Stimulated activated CD4-positive, alpha-beta T cell treated with anti-CD3 and anti-CD28 coated beads, TNF-alpha, amount 100 ng/mL, for 4 hours (primary cell): ENCODE measurements around the gene GALNT2.

Experiments
- DNase-seq, 3 experiments: peaks; one replicate each; pipeline ENCODE4 v3.0.0-alpha.2; 2020; ENCODE audit warnings: low read depth in 3 of 3

Gene GALNT2

DNA sequence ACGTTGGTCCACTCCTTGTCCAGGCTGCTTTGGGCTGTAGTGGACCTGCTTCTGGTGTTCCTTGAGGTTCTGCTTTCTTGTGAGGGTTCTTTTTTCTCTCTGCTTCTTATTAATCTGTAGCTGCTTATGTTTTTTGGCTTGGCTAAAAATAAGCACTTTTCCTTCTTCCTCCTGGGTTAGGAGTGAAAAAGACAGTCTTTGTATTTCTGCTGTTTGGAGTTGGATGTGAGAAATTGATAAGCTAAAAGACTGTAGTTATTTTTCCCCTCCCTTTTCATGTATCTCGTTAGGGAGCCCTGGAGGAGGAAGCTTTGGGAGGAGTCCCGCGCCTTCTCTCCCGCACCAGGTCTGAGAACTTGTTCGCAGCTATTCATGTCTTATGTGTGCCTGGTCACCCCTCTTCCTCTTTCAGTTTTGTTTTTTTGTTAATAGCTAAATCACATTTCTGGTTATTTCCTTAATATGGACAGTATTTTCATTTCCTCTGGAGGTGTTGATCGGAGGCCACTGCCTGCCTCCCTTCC, 79.0 kb downstream of the GALNT2 start:
- no peak for DNase-seq

DNA sequence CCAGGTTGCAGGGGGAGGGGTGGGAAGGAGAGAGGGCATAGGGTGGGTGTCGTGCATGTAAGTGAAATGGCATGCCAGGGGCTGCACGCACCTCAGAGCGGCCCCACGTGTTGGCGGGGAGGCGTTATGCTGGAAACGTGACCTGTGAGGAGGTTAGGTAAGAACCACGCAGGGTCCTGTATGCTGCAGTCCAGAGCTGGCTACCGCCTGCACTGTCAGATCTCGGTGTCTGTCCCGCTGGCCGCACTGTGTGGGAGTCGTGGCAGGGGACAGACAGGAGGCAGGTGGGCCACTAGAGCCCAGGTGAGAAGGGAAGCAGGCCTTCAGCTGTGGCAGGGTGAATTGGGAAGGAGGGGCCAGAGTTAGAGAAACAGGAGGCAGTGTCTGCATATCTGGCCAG, 79.7 kb downstream of the GALNT2 start:
- DNase-seq: no peak

DNA sequence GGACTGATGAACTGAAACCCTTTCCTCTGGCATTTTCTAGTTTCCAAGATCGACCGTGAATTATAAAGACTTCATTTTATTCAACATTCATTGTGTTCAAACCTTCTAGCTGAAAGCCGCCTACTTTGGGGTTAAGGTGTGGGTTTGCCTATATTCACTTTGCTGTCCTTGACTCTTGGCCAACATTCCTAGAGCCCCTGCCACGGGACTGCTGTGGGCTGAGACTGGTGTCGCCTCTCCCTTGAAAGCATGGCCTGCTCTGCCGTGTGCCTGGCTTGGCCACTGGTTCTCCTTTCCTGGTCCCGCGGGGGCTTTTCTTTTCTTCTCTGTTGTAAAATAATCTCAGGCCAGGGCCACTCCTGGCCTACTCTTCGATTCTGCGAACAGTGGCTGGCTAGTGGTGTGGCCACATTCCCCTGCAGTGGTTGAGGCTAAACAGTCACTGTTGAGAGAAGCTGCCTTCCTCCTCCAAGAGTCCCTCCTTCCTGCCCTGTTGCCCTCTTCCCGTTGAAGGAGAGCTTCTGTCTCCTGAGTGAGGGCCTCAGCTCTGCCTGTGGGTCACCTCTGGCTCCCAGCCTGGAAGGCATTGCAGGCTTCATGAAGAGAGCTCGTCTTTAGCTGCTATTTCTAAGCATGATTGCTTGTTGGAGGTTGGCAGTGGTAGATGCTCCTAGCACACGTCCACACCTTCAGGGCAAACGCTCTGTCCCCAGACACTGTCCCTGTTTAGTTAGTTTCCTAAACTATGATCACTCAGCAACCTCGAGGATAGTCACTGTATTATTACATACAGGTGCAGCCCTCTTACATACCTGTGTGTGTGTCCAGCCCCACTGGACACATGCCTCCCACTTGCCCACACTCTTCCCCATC, 80.5 kb downstream of the GALNT2 start:
- no peak for DNase-seq

DNA sequence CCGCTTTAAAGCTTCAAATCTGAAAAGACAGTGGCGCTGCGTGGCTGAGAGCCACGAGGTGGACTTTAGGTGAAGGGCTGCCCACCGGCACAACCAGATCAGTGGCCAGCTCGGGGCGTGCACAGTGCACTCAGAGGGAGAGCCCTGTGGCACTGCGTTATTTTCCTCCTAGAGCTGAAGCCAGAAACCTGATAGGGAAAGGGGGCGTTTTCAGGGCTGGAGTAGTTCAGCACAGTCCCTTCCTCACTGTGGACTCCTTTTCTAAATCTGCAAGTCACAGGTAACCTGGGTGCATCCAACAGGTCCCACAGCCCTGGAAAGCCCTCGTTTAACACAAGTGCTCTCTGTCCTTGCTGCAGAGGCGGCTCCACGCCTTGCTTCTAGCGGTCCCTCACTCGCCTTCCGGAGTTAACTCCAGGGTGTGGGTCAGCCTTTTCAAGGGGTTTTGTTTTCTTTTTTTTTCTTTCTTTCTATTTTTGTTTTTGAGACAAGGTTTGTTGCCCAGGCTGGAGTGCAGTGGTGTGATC, 81.2 kb downstream of the GALNT2 start:
- DNase-seq: no peak

DNA sequence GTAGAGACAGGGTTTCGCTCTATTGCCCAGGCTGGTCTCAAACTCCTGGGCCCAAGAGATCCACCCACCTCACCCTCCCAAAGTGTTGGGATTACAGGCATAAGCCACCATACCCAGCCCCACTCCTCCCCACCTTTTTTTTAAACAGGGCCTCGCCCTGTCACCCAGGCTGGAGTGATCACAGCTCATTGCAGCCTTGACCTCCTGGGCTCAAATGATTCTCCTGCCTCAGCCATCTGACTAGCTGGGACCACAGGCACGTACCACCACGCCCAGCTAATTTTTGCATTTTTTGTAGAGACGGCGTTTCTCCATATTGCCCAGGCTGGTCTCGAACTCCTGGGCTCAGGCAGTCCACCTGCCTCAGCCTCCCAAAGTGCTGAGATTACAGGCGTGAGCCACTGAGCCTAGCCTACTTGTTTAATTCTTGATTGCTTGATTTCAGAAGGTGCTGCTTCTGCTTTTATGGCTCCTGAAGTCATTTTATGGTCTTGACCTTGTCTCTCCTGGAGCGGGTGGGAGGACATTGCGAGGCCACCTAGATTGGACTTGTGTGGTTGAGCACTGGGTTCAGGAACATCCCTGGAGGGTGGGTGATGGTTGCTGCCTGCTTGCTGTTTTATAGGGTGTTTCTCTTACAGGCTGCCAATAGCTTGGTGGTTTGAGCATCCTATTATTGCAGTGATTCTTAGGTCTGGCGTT, 81.9 kb downstream of the GALNT2 start:
- DNase-seq: no peak

DNA sequence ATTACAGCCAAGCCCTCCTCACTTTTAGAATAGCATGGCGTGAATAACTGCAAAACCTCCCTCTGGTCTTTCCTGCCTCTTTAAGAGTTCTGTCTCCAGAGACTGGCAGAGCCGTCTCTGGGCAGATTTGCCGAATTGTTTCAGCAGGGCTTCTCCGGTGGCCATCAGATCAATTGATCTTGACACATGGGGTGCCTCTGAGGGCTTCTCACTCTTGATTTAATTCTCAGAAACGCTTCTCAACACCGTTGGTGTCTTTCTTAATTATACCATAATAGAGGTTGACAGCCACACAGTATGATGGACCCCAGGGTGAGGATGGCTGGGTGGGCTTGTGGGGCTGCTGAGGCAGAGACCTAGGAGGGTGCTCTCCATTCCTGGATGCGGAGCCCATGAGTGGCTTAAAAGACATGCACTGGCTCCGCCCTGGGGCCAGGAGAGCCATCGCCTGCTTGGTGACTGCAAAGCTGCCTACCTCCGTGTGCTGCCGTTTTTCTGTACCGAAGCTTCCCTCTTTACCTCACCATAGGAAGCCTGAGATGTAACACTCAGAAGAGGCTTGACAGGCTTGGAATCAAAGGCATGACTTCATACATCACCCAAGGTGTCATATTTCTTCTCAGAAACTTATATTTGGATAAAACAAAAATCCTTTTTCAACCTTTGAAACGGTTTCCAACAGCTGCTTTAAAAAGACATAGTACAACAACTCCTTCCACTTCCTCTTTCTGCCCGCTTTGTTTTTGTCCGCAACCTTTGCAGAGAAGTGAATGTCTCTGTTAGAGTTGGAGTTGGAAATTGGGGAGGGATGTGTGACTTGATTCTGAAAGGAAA, 82.9 kb downstream of the GALNT2 start:
- DNase-seq: no peak

DNA sequence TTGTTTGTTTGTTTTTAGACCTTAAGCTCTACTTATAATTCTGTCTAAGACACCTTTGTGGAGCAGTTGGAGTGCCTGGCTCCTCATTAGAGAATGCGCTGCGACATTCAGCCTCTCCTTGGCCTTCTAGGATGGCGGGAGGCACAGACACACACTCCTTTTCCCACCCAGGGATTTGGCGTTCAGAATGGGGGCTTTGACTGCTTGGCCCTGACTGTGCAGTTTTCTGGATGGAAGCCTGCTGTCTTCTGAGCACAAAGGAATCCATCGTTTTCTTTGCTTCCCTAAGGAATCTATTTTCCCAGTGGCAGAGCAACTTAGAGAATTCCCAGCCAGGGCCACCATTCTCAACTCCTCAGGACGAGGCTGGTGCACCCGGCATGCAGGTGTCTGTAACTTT, 83.6 kb downstream of the GALNT2 start:
- no peak for DNase-seq

DNA sequence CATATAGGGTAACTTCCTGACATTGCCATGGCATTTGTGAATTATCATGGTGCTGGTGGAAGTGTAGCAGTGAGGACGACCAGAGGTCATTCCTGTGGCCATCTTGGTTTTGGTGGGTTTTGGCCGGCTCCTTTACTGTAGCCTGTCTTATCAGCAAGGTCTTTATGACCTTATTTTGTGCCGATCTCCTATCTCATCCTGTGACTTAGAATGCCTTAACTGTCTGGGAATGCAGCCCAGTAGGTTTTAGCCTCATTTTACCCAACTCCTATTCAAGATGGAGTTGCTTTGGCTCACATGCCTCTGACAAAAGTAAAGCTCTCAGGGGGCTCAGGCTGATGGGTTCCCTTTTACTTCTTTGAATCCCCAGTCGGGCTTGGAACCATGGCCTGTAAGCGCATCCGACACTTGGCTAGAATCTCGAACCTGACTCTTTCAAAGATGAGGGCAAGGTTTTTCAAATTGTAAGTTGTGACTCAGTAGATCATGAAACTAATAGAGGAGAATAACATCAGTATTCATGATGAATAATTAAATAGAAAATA, 85.0 kb downstream of the GALNT2 start:
- no peak for DNase-seq

DNA sequence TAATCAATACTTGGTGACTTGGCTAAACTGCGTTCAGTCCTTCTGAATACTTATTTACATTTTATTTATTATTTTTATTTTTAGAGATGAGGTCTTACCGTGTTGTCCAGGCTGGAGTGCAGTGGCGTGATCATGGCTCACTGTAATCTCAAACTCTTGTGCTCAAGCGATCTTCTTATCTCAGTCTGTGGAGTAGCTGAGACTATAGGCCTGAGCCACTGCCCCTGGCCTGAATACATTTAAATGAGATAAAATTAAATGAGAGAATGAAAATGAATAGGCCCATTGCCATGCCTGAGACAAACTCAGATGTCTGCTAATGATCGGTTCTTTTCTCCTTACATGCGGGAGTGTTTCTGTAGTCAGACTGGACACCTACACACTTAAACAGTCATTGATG, 86.0 kb downstream of the GALNT2 start:
- DNase-seq: no peak

DNA sequence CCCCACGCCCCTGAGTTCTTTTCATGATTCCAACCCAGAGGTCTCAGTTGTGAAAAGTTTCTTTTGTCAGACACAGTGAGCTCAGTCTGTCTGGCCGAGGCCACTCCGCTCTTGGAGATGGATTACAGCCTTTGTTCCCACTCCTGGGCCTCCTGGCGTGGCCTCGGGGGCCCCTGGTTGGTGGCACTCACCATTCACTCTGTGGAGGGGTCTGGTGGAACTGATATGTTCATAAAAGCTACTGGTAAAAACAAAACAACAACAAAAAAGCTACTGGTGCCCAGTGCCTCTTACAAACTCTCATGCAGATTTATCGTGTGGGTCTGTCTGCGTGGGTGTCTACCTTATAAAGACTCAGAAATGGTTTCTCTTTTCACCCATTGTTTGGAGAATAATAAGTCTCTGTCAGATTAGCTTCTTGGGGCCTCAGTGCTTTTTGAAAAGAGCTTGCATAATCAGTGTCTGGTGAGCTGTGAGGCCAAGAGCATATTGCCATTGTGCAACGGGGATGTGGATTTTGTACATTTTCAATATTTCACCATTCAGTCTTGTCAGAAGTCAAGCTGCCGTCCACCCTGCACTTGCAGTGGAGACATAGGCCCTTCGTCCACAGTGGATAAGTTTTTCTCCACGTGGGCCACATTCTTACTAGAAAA, 86.7 kb downstream of the GALNT2 start:
- DNase-seq: no peak

DNA sequence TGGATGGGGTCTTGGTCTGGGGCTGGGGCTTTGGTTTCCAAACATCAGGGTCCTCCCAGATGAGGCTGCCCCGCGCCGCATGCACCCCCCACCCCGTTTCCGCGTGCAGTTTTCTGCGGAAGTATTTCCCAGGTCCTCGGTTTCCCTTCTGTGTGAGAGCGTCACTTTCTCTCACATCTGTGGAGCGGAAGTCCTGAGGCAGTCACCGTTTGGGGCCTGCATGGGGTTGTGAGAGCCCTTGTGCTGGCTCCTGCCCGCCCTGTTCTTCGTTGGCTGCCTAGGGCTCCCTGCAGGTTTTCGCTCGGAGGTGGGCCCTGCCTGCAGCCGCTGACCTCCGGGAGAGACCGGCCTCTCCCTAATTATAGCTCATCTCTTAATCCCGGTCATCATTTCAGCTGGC, 88.0 kb downstream of the GALNT2 start:
- DNase-seq: no peak

DNA sequence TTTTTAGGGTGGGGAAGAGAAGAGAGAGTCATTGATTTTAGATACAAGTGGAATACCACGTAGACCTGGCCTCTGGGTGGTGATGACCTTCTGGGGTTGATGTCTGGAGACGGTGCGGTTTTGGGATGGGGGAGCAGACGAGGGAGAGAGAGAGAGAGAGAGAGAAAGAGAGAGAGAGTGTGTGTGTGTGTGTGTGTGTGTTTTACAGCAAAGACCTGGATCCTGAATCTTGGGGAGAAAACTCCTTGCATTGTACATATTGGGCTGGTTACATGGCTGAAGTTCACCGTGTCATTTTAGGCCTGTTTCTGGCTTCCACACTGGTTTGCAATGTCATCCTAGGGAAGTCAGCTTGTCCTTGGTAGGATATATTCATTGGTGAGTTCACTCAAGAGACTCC, 89.0 kb downstream of the GALNT2 start:
- DNase-seq: no peak

DNA sequence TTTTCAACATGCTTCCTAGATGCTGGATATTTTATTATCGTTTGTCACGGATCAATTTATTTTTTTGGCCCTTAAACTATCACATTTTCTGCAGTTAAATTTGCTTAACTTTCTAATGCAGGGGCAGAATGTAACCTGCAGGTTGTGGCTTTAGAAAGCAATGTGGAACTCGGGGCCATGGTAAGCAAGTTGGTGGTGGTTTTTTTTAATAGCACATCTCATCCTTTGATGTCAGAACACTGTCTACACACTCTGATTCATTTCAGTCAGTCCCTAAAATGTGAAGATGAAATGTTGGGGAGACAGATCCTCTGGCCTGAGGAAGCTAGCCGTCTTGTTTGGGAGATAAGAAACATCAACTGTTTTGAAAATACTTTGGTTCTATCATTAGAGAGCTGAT, 89.5 kb downstream of the GALNT2 start:
- no peak for DNase-seq

DNA sequence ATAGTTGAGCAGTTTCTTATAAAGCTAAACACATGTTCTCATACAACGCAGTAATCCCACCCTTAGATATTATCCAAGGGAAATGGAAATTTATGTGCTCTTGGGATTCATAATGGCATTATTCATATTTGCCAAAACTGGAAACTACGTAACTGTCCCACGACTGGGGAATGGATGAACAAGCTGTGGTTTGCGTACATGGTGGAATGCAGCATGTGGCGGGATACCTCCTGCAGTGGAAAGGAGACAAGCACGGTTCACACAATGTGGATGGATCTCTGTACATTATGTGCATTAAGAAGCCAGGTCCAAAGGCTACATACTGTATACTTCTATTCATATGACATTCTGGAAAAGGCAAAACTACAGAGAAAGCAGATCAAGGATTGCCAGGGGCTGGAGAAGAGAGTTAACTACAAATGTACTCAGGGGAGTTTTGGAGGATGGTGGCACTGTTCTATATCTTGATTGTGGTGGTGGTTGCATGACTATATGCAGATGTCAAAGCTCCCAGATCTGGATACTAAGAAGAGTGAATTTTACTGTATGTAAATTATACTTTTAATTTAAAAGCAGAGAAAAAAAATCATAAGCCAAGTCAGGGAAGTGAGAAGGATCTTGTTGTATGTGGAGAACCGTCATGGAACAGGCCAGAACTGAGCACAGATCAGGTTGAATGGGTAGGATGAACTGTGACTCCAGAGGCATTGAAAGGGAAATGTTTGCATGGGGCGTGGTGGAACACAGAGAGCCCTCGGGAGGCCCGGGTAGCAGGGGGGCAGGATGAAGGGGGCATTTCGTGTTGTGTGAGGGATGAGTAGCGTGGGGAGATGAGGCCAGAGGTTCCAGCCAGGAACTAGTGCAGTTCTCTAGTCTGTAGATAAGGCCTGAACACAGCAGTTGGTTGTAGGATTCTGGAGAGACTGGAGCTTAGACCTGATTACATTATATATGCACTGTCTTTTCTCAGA, 90.7 kb downstream of the GALNT2 start:
- DNase-seq: no peak

DNA sequence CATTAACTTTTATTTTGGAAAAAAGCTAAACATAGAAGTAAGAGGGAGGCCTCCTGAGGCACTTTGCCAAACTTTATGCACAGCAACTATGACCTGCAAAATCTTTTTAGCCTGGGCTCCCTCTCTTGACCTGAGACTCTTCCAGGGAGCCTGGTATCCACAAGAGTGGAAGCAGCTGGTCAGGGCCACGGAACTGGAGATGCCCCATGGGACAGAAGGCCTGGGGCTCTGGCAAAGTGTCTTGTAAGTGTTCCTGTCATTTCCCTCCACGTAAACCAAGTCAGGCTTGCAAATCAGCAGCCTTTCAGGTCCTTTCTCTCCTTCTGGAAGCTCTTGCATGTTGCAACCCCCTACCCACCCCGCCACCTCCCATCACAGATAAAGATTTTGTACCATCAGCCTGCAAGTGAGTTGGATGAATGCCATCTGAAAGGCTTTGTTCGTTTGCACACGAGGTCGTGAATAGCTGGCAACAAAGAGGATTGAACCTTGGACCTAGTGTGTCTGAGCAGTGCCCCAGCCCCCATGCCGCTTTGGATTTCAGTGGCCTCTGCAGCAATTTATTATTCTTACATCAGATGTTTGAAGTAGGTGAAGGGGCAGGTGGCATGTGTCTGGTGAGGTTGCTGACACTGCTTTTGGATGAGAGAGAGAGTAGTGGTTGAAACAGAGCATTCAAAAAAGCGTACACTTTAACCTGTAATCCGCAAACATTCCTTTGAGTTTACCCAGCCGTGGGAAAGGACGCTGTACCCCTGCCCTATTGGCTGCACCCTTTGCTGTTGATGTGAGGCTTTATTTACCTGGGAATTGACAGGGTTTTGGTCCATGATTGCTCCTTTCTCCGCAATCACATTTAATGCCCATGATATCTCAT, 91.6 kb downstream of the GALNT2 start:
- no peak for DNase-seq

DNA sequence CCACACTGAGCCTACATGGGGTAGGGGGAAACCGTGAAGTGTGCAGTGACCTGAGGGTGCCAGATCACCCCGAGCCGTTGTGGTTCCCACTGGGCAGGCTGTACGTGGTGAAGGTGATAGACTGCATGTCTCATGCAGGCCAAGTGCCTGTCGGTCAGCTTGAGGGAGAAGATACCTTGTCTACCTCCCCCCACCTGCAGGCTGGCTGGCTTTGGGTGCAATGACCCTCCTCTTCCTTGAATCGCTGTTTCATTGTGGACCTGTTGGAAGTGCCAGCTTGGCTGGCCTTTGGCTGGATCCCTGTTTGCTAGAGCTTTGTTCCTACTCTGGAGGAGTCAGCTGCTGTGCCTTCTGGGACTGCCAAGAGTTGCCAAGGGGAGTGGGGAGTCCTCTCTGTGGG, 92.5 kb downstream of the GALNT2 start:
- DNase-seq: no peak

DNA sequence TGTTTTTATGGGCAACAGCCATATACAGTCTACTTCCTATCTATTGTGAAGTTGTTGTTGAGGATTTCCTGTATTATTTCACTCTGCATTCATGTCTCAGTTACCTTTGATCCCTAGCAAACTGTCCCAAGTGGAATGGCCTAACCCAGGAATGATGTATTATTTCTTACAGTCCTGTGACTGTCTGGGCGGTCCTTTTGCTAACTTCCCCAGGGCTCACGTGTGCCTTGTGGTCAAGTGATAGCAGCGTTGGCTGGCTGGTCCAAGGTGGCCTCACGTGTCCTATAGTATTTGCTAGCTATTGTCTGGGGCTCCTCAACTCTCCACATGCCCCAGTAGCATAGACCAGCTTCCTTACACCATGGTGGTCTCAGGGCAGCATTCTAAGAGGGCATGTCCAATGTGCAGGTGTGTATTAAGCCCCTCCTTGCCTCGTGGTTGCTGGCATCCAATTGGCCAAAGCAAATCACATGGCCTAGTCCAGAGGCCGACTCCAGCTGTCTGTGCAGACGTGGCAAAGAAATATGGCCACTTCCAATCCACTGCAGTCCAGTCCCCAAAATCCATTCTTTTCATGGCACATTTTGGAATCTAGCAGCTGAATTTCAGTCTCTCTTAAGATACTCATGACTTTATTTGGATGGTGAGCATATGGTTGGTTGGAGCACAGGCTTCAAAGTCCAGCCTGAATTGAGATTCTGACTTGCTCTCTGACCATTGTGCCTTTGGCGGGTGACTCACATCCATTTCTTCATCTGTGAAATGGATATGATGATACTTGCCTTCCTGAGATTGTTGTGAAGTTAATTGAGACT, 94.1 kb downstream of the GALNT2 start:
- no peak for DNase-seq

DNA sequence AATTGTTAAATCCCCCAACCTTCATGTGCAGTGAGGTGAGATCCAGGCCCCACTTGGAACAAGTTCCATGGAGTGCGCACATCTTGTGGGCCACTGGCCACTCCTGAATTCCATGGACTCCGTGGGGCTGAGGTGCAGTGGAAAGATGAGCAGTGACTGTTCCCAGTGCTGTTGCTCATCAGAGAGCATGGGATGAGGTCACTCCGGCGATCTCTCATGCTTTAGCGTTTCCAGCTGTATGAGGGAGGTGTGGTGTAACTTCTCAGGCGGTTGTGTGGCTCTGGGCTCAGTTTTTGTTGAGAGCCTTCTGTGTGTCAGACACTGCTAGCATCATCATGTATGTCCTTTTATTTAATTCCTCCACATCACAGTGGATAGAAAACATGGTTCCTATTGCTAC, 96.2 kb downstream of the GALNT2 start:
- no peak for DNase-seq
